PC-9 (cell line): ENCODE data around the gene CNNM3.

Source experiments
- EZH2 ChIP-seq: fragments of 200-600 bp; sonication (generic); IDR thresholded peaks from 2 replicates; pipeline ENCODE4 v1.8.0; 2017; ENCODE audit warnings: antibody characterized with exemption, low read depth
- TF ChIP-seq, protein P1 (sequence below): fragments of 200-600 bp; sonication (generic); conservative IDR thresholded peaks from 2 replicates; pipeline ENCODE4 v1.6.1; 2017; ENCODE audit warnings: mixed run types, antibody characterized with exemption, mild to moderate bottlenecking, moderate library complexity

- TF ChIP-seq, protein P1, sequence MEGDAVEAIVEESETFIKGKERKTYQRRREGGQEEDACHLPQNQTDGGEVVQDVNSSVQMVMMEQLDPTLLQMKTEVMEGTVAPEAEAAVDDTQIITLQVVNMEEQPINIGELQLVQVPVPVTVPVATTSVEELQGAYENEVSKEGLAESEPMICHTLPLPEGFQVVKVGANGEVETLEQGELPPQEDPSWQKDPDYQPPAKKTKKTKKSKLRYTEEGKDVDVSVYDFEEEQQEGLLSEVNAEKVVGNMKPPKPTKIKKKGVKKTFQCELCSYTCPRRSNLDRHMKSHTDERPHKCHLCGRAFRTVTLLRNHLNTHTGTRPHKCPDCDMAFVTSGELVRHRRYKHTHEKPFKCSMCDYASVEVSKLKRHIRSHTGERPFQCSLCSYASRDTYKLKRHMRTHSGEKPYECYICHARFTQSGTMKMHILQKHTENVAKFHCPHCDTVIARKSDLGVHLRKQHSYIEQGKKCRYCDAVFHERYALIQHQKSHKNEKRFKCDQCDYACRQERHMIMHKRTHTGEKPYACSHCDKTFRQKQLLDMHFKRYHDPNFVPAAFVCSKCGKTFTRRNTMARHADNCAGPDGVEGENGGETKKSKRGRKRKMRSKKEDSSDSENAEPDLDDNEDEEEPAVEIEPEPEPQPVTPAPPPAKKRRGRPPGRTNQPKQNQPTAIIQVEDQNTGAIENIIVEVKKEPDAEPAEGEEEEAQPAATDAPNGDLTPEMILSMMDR: no peak
- TF ChIP-seq EZH2: no peak
Measured at GRCh38 chr2:96835830-96836229, 19.8 kb downstream of the CNNM3 start.
